Neural progenitor cell (in vitro differentiated cells): ENCODE data around the gene TES. TPM values are rescaled to one million over a fixed set of nuclear protein-coding genes. Genes with fewer than 3 reads are reported as not detected.

Experiments used
- DNase-seq: peaks from one replicate; pipeline ENCODE4 v3.0.0-alpha.2; 2016; ENCODE audit warnings: low spot score
- H2AFZ ChIP-seq: fragments of 200-600 bp; sonication (generic); replicated peaks from 2 replicates; pipeline ENCODE4 v1.6.1; 2016; ENCODE audit warnings: antibody characterized with exemption
- H3F3A ChIP-seq: fragments of 200-600 bp; sonication (generic); 2 replicates; pipeline ENCODE4 v1.6.1; 2016; ENCODE audit warnings: antibody characterized with exemption, low read depth
- H3K27ac ChIP-seq: fragments of 200-600 bp; sonication (generic); 2 replicates; pipeline ENCODE4 v1.5.1; 2016; ENCODE audit warnings: mild to moderate bottlenecking
- H3K27me3 ChIP-seq: fragments of 200-600 bp; sonication (generic); 2 replicates; pipeline ENCODE4 v1.6.1; 2016; ENCODE audit warnings: mild to moderate bottlenecking, moderate library complexity
- H3K36me3 ChIP-seq: fragments of 200-600 bp; sonication (generic); 2 replicates; pipeline ENCODE4 v1.5.1; 2016
- H3K4me1 ChIP-seq: fragments of 200-600 bp; sonication (generic); 2 replicates; pipeline ENCODE4 v1.6.1; 2016; ENCODE audit warnings: mixed run types
- H3K4me2 ChIP-seq: fragments of 200-600 bp; sonication (generic); 2 replicates; pipeline ENCODE4 v1.6.1; 2016
- H3K4me3 ChIP-seq: fragments of 200-600 bp; sonication (generic); 2 replicates; pipeline ENCODE4 v1.5.1; 2016
- H3K79me2 ChIP-seq: fragments of 200-600 bp; sonication (generic); 2 replicates; pipeline ENCODE4 v1.6.1; 2016; ENCODE audit warnings: low read depth
- H3K9ac ChIP-seq: fragments of 200-600 bp; sonication (generic); 2 replicates; pipeline ENCODE4 v1.6.1; 2016
- H3K9me3 ChIP-seq: fragments of 200-600 bp; sonication (generic); 2 replicates; pipeline ENCODE4 v1.5.1; 2016; ENCODE audit warnings: low read depth
- H4K20me1 ChIP-seq: fragments of 200-600 bp; sonication (generic); 2 replicates; pipeline ENCODE4 v1.6.1; 2016; ENCODE audit warnings: low read depth
- H3K27ac Mint-ChIP-seq: 3 replicates; pipeline ENCODE4 v1.8.0; 2021; ENCODE audit warnings: mixed read lengths
- H3K27me3 Mint-ChIP-seq: 2 replicates; pipeline ENCODE4 v1.8.0; 2022; ENCODE audit warnings: low read depth, mild to moderate bottlenecking, inconsistent platforms, moderate library complexity, mixed read lengths; ENCODE audit not compliant: insufficient read depth
- H3K36me3 Mint-ChIP-seq: 3 replicates; pipeline ENCODE4 v1.8.0; 2021; ENCODE audit warnings: mixed read lengths
- H3K4me1 Mint-ChIP-seq: 3 replicates; pipeline ENCODE4 v1.8.0; 2021; ENCODE audit warnings: mixed read lengths
- H3K4me3 Mint-ChIP-seq: 3 replicates; pipeline ENCODE4 v1.8.0; 2021; ENCODE audit warnings: mild to moderate bottlenecking, moderate library complexity, mixed read lengths
- H3K9me3 Mint-ChIP-seq: 3 replicates; pipeline ENCODE4 v1.8.0; 2020; ENCODE audit warnings: mixed read lengths
- CTCF ChIP-seq: fragments of 200-600 bp; sonication (generic); IDR thresholded peaks from 2 replicates; pipeline ENCODE4 v1.5.1; 2017; ENCODE audit warnings: antibody characterized with exemption, mild to moderate bottlenecking
- EZH2 ChIP-seq: fragments of 200-600 bp; sonication (generic); IDR thresholded peaks from 2 replicates; pipeline ENCODE4 v1.6.1; 2017; ENCODE audit warnings: antibody characterized with exemption, mild to moderate bottlenecking, moderate library complexity
- EZH2phosphoT487 ChIP-seq: fragments of 200-600 bp; sonication (generic); IDR thresholded peaks from 2 replicates; pipeline ENCODE4 v1.6.1; 2017; ENCODE audit warnings: antibody characterized with exemption
- total RNA-seq: library from RNA; depleted of rRNA; stranded (reverse); fragments of >200 nt; gene quantifications from 2 replicates; pipeline ENCODE4 v1.2.3, GENCODE V29; 2015; ENCODE audit warnings: low replicate concordance

Gene TES
- total RNA-seq, 1 donor from 2014 or later: 10.6 TPM

- Histone ChIP-seq H3K9ac (no peak overlapping the region), H3K36me3 (no peaks in the 10 kb centered on the region), H3F3A (peaks cover 17% of the 10 kb centered on the region), H3K79me2 (no peaks in the 10 kb centered on the region), H3K27me3 (peaks cover 25% of the 10 kb centered on the region), H3K4me2 (no peak overlapping the region), H4K20me1 (no peaks in the 10 kb centered on the region), H3K4me3 (no peak overlapping the region), H3K27ac (no peak overlapping the region), H3K9me3 (no peaks in the 10 kb centered on the region), H3K4me1 (peaks cover 6% of the 10 kb centered on the region), H2AFZ (no peak overlapping the region)
- peaks cover 2% of the 10 kb centered on the region for H3K4me1 Mint-ChIP-seq
- no peak overlapping the region for H3K27ac Mint-ChIP-seq
- no peaks in the 10 kb centered on the region for H3K9me3 Mint-ChIP-seq
- H3K27me3 Mint-ChIP-seq: peaks cover 6% of the 10 kb centered on the region
- no peak overlapping the region for H3K4me3 Mint-ChIP-seq
- TF ChIP-seq CTCF (no peak), EZH2 (no peak), EZH2phosphoT487 (no peak)
- DNase-seq: no peak
- H3K36me3 Mint-ChIP-seq: no peaks in the 10 kb centered on the region
These were observed 4.2 kb upstream of the TES start for GRCh38 chr7:116206141-116206540.

DNA sequence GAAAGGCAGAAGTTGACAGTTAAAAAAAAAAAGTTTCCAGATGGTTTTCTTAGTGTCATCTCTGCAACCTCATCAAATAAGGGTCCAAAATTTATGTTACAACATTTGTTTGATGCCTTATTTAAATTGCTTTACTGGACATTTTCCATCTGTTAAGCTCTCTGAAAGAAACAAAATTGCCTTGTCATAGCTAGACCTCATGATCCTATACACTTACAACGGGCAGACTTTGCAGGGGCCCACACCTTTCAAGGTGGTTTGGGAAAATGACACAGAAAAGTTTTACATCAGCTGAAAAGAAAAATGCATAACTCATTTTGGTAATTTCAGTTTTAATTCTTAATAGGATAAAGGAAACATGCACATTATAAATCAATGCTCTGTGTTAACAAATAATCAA is 1.4 kb upstream of the TES start:
- Histone ChIP-seq H3K4me1 (peaks cover 6% of the 10 kb centered on the region), H3K79me2 (no peaks in the 10 kb centered on the region), H2AFZ (no peak overlapping the region), H3K27me3 (peaks cover 49% of the 10 kb centered on the region), H3K27ac (no peak overlapping the region), H3K36me3 (no peaks in the 10 kb centered on the region), H3K9me3 (no peaks in the 10 kb centered on the region), H4K20me1 (no peaks in the 10 kb centered on the region), H3K4me3 (no peak overlapping the region), H3K9ac (no peak overlapping the region), H3F3A (peaks cover 25% of the 10 kb centered on the region), H3K4me2 (no peak overlapping the region)
- TF ChIP-seq CTCF (no peak), EZH2 (no peak), EZH2phosphoT487 (no peak)
- H3K9me3 Mint-ChIP-seq: no peaks in the 10 kb centered on the region
- H3K4me3 Mint-ChIP-seq: no peak overlapping the region
- H3K4me1 Mint-ChIP-seq: peaks cover 14% of the 10 kb centered on the region
- peaks cover 6% of the 10 kb centered on the region for H3K27me3 Mint-ChIP-seq
- H3K27ac Mint-ChIP-seq: no peak overlapping the region
- no peaks in the 10 kb centered on the region for H3K36me3 Mint-ChIP-seq
- no peak for DNase-seq

DNA sequence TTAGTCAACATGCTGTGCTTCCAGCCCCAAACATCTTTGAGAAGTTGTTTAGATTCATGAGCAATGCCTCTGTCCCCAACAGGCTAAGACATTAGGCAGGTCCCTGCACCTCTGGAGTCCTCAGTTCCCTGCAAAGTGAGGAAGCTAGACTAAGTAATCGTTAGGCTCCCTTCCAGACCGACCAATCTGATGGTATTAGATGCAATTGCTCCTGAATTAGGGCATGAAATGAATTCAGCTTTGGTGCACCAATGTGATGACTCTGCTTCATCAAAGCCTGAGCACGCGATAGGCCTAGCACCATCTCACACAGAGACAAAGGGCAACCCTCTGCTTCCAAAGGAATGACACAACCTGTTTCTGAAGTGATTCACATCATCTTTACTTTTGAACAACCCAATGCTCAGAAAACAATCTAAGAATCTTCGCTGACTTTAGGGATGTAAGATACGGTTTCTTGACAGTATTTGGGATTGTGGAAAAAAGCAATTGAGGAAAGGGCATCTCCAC is 723 bp upstream of the TES start:
- DNase-seq: no peak
- Mint-ChIP-seq H3K27me3 (peaks cover 6% of the 10 kb centered on the region), H3K27ac (no peak overlapping the region), H3K9me3 (no peaks in the 10 kb centered on the region), H3K36me3 (no peaks in the 10 kb centered on the region), H3K4me3 (peak overlapping the region; percentile 76), H3K4me1 (peaks cover 14% of the 10 kb centered on the region)
- H3K9ac ChIP-seq: no peak overlapping the region
- H4K20me1 ChIP-seq: no peaks in the 10 kb centered on the region
- H3K9me3 ChIP-seq: no peaks in the 10 kb centered on the region
- H3K36me3 ChIP-seq: no peaks in the 10 kb centered on the region
- no peak overlapping the region for H3K27ac ChIP-seq
- H3K4me3 ChIP-seq: no peak overlapping the region
- peaks cover 25% of the 10 kb centered on the region for H3F3A ChIP-seq
- H3K4me2 ChIP-seq: no peak overlapping the region
- H3K27me3 ChIP-seq: peaks cover 49% of the 10 kb centered on the region
- H2AFZ ChIP-seq: no peak overlapping the region
- H3K4me1 ChIP-seq: peaks cover 6% of the 10 kb centered on the region
- no peaks in the 10 kb centered on the region for H3K79me2 ChIP-seq
- TF ChIP-seq CTCF (no peak), EZH2phosphoT487 (no peak), EZH2 (no peak)
